HG03558 (cell line): ENCODE data around the gene RBM17.
A peak's percentile ranks its signal among the peaks of the same experiment; 100 is the strongest.
"Not testable (repeated sequence)": the region's sequence is repeated elsewhere in the genome, so short reads cannot be mapped to it uniquely, and the experiment has no call there.

Experiments used
- ATAC-seq: cut with Tn5 transposase; IDR thresholded peaks from one replicate; pipeline ENCODE4 v1.9.1; 2021; ENCODE audit warnings: moderate number of reproducible peaks; ENCODE audit not compliant: unreplicated experiment; ENCODE audit errors: extremely low read depth

Gene RBM17

DNA sequence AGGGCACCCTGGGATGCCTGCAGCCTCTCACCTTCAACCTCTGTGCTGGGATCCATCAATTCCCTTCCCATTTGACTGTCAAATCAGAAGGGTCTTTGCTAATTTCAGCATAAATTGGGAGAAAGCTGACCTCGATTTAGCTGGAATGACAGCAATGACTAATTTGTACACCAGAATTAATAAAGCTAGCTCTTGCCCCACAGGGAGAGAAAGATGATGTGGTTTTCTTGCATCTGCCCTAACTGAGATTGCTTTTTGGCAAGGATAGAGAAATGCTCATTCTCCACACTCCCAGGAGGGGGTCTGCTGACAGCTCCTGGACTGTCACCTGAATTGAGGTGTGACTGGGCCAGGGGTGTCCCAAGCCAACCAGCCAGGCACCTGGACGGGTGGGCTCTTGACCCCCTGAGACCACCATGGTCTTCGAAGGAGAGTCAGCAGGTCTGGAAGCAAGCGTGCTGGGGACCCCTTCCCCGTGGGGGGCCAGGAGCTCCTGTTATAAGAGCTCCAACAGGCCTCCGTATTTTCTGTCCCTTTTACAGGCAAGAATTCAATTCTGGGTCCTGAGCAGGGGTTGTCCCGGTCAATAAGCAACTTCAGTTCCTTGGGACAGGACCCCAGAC is 42.1 kb downstream of the RBM17 start:
- no peak for ATAC-seq

DNA sequence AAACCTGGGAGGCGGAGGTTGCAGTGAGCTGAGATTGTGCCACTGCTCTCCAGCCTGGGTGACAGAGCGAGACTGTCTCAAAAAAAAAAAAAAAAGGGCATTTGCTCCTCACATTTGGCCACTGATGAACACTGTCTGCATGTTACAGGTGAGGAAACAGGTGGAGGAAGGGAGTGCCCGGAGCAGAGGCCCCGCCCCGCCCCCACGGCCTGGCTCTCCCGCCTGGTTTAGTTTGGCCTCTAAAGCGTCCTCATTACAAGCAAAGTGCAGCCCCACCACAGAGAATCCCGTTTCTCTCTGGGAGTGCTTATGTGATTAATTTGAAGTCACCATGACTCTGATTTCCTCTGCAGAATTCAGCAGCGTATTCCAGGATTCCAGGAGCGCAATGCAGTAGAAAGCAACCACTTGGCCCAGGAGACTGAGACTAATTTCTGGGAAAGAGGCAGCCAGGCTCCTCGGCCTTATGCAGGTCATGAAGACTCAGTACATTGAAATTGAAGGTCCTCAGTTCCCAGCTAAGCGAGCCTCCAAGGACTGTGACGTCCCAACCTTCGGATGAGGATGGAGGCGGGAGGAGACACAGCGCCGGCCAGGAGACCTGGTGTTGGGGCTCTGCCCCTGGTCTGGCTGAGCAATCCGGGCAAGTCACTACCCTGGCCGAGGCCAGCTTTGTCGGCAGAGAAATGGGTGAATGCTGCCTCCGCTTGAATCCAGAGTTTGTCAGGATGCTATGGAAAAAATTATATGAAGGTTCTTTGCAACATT is 44.7 kb downstream of the RBM17 start:
- no peak for ATAC-seq

DNA sequence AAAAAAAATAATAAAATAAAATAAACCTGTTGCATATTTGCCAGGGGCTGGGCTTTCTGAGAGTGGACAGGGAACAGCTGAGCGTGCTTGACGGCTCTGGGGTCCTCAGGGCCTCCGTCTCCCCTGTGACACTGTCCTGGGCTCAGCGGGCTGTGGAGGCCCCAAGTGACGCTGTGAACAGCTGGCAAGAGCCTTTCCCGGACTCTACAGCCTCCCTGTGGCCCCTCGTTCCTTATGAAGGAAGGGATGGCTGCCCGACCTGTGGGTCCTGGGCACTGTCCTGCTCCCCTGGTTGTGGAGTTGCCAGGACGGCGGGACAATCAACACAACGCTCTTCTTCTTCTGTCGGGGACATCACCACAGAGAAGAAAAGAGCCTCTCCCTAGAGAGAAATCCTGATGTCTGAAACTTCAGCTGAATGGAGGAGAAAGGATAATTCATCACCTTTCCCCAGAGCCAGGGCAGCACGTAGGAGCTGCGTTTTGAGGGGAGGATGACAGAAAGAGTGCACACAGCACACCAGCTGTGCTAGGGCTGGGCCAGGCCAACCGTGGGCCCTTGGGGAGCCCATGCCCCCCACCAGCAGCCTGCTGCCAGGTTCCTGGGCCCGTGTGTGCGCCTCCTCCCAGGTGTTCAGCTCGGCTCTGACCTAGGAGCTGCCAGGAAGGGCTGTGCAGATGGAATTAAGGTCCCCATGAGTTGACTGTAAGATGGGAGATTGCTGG is 45.4 kb downstream of the RBM17 start:
- ATAC-seq = no peak

DNA sequence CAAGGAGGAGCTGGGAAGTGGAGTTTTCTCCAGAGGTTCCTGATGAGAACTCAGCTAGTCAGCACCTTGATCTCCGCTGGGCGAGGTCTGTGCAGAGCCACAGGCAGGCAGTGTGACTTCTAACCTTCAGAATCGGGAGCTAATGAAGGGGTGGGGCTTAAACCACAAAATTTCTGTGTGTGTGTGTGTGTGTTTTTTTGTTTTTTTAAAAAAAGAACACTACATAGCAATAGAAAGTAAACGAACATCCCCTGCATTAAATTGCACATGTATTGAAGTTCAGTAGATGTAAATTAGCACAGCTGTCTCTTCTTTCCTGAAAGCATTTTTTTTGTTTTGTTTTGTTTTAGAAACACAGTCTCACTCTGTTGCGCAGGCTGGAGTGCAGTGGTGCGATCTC is 46.2 kb downstream of the RBM17 start:
- peak; percentile 39 for ATAC-seq

DNA sequence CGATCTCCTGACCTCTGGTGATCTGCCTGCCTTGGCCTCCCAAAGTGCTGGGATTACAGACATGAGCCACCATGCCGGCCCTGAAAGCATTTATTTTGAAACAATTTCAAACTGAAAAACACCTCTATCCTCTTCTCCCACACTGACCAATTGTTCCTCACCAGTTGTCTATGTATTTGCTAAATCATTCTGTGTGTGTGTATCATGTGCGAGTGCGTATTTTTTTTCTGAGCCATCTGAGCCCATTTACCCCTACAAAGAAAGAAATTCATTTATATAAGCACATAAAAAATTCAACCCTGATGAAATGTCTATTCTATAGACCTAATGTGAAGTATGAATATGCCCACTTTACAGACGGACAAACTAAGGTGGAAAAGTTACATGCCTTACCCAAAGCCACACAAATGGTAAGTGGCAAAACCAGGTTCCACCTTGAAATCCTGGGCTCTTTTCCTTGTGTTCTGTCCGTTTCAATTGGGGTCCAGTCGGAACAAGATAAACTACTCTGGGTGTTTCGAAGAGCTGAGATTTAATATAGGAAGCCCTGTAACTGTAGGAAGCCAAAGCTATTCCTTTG is 46.8 kb downstream of the RBM17 start:
- ATAC-seq = no peak

DNA sequence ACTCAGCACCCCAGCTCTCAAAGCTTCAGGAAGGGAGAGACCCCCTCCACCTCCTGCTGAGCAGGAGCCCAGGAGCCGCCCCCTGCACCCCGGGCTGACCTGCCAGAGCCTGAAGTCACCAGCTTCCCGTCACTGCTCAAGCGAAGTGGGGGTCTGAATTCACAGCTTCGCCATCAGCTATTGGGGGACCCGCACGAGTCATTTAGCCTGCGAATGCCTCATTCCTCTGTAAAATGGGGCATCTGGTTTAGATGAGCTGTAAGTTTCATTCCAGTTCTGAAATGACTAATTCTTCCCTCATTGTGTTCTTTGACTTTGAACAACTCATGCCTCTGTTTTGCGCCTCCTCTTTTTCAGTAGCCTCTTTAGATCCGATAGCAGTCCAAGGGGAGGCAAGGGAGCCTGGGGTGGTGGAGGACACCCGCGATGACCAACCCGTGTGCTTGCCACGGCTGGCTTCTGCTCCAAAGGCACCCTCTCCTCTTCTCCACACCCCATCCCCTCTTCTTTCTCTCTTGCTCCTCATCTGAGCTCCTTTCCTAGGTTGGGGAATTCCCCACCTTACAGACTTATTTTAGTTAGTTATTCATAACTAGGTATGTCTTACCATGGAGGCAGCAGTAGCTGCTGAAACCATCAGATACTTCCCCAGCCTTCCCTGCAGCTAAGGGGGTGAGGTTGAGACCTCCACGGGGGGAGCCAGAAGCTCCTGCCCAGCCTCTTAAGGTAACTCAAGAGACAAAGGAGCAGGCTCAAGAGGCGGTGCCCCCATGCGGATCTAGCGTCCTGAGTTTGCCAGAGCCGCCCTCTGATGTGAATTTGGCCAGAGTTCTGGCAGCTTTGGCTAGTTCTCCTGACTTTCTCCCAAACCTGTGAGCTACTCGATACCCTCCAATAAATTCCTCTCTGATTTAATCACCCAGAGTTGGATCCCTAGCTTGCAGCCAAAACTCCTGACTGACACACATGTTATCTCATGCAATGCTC is 47.7 kb downstream of the RBM17 start:
- ATAC-seq = peak; percentile 23

DNA sequence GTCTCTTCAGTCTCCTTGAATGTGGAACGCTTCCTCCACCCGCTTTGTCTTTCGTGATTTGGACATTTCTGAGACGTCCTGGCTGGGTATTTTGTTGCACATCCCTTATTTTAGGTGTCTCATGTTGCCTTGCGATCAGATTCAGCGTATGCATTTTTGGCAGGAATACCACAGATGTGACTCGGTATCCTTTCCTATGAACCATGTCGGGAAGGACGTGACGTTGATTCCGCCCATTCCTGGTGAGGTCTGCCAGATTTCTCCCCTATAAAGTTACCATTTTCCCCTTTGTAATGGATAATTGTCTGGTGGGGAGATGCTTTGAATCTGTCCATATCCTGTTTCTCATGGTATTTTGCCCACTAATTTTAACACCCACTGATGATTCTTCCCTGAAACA is 49.6 kb downstream of the RBM17 start:
- no peak for ATAC-seq

DNA sequence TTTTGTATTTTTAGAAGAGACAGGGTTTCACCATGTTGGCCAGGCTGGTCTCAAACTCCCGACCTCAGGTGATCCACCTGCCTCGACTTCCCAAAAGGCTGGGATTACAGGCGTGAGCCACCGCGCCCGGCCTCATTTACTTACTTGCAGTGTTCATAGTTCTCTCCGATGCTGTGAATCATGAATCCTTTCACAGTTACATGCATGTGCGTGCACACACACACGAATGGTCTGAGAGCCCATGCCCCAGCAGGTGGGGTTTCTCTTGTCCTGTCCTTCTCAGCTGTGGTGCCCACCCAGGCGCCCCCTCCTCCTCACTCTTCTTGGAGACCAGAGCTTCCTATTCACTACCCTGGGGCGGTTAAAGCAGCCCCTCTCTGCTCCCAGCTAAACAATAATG is 50.6 kb downstream of the RBM17 start:
- no peak for ATAC-seq

DNA sequence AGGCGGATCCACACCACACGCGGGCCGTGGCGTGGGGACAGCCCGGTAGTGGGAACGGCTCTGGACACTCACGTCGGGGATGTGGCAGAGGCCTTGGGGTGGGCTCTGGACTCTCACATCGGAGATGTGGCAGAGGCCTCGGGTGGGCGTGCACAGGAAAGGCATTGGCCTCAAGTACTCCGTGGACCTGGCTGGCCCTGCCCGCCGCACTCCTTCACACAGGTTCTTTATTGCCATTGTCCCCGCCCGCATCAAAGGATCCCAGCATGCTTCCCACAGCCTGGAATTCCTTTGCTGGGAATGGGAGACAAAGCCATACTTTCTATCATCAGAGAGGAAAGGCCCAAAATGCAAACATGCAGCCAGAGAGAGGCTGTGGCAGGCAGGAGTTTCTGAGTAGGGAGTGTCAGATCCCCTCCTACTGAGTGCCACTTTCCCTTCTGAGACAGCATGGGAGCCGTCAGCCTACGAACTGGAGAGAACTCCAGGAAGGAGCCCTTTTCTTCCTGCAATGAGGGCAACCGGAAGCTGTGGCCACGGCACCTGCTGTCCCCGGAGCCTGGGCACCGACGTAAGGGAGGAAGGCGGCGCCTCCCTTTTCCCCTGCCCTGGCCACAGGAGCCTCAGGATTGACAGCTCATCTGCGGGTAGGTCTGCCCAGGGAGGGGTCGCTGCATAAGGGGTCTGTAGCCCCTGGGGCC is 51.5 kb downstream of the RBM17 start:
- ATAC-seq = no peak

DNA sequence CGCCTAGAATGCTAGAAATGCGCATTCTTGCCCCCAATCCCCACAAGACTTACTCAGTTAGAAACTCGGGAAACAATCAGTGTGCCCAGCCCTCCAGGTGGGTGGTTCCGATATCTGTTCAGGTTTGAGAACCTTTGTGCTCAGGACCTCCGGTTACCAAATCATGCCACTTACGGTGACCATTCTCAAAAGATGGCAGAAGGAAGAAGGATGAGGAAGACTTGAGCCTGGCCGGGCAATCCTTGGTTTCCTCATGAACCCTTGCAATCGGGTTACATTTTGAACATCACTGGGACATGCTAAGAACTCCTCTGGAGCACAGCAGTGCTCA is 52.1 kb downstream of the RBM17 start:
- ATAC-seq = no peak

DNA sequence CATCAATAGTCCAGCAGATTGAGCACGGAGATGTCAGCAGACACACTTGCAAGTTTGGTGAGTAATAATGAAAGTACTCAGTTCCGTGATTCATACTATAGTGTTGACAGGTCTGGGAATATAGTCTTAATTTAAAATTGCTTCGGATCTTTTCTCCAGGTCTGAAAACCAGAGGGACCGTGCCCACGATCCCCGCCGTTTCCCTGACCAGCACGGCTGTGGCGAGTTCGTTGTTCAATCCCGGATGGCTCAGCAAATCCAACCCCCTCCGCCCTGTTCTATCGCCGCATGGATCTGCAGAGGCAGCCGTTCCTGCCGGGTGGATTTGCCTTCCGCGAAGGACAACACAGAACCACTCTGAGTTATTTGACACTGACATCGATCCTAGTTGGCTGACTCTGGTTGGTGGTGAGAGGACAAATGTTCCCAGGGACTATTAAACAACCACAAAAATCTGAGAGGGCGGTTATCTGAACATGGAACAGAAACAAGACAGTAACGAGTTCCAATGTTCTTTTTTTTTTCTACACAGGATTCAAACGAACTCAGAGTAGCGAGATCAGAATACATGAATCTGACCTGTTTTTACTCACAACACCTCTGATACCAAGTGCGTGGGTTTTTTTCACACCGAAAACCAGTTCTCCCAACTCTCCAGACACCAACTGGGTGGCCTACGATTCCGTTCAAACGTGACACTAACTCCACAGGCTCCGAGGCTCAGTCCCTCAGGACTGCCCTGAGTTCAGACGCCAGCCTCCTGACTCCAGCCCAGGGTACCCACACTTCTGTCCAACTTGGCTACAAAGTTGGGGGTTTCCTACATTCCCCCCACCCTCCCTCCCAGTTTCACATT is 52.7 kb downstream of the RBM17 start:
- peak; percentile 33 for ATAC-seq

DNA sequence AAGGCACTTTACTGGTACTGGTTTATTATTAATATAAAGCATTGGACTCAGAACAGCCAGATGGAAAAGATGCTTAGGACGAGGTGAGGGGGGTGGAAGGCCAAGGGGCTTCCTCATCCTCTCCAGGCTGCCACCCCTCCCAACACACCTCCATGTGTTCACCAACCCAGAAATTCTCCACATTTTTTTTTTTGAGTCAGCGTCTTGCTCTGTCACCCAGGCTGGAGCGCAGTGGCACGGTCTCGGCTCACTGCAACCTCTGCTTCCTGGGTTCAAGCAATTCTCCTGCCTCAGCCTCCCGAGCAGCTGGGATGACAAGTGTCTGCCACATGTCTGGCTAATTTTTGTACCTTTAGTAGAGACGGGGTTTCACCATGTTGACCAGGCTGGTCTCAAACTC is 53.4 kb downstream of the RBM17 start:
- ATAC-seq = not testable (repeated sequence)

DNA sequence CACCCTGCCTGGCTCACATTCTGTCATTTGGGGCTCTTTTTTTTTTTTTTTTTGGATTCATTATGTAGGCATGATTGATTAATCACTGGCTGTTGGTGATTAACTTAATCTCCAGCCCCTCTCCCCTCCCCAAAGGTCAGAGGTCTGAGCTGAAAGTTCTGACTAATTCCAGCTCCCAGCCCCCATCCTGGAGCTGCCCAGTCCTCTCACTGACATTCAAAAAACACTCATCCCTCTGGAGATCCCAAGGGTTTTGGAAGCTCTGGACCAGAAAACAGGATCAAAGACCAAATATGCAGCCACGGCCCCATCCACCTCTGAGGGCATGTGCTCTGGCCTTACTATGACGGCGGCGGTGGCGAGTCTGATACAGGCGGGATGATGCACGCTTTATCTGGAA is 53.8 kb downstream of the RBM17 start:
- no peak for ATAC-seq

DNA sequence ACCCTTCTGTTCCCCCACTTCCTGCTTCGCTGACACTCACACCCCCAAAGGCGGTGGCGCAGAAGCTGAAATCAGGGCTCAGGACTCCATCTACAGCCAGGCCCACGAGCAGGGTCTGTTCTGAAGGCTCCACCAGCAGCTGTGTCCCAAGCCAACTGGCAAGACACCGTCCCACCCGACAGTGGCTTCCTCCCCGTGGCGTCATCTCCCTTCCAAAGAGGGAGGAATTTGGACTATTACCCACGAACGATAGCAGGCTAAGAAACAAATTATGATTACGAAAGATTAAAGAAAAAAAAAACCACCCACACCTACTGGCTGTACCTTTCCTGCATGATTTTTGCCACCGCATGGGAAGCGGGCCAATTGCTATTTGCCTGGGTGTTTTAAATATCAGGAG is 54.3 kb downstream of the RBM17 start:
- ATAC-seq = no peak

DNA sequence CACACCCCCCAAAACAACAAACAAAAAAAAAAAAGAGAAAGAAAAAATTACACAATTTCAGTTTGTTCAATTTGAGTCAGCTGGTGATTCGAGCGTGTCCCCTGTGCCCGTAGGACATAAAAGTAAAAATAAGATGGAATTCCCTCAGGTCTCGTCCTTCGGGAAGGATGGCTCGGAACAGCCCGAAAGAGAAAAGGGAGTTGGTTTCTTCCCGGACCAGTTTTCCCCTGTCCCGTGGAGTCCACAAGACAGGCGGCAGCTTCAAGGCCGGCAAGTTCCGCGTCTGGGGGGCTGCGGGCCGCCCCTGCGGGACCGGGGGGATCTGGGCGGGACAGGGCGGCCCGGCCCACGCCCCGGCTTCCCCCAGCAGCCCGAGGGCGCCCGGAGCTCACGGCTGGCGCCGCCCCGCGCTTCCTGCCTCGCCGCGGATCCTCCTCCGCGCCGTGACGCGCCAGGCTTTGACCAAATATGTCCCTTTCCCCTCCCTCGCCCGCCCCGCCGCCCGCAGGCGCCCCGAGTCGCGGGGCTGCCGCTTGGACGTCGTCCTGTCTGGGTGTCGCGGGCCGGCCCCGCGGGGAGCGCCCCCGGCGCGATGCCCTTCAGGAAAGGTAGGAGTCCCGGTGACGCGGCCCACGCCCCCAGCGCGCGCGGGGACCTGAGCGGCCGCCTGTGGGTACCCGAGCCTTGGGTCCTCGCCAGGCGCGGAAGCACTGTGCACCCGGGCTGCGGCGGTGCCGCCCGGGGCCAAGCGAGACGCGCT is 55.8 kb downstream of the RBM17 start:
- peak; percentile 46 for ATAC-seq

DNA sequence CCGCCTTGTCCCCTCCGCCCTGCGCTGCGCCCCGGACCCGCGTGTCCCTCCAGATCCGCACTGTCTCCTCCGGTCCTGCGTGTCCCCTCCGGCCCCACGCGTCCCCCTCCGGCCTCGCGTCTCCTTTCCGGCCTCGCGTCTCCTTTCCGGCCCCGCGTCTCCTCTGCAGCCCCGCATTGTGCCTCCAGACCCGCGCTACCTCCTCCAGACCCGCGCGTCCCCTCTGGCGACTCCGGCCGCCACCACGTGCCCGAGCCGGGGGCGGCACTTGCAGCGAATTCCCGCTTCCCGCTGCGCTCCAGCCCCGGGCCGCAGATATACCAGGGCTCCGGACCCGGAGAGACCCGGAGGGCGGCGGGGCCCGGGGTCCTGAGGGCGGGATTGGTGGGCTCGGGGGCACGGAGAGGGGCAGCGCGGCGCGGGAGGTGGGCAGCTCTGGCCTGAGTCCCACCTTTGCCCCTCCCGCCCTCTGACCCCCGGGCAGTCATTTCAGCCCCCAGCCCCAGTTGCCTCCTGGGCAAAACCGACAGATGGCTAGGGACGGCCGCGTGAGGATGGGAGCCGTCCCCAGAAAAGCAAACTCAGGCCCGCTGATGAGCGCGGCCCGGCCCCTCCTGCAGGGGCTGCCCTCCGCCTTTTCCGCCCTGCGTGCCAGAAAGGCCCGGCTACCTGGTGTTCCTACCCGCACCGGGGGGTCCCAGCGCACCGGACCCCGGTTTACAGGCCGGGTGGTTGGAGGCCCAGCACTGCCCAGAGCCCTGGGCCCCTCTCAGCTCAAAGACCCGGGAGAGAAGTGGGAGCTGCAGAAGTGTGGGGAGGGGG is 56.5 kb downstream of the RBM17 start:
- ATAC-seq = no peak
